OCI-LY7 (cell line): ENCODE measurements around the gene GRK3. TPM values are rescaled to one million over a fixed set of nuclear protein-coding genes. Genes with fewer than 3 reads are reported as not detected.
A peak's percentile ranks its signal among the peaks of the same experiment; 100 is the strongest.

Experiments used
- BruUV-seq: library from RNA; stranded (reverse); fragments of 400-500 nt; replicated peaks from 2 replicates; lab custom pipeline; 2021; lab: Mats Ljungman, UMichigan
- CTCF ChIA-PET: fragments of 300-600 bp; sonication (Branson Sonifier 250); formaldehyde crosslinking; loops from one replicate; lab custom pipeline; 2022; ENCODE audit warnings: antibody characterized with exemption; ENCODE audit not compliant: unreplicated experiment; lab: Charles Lee
- POLR2A ChIA-PET: fragments of 300-600 bp; sonication (Branson Sonifier 250); formaldehyde crosslinking; loops from one replicate; lab custom pipeline; 2022; ENCODE audit warnings: antibody characterized with exemption; lab: Charles Lee
- DNase-seq: peaks from one replicate; pipeline ENCODE4 v3.0.0-alpha.2; 2015; ENCODE audit warnings: low spot score
- H2AFZ ChIP-seq: fragments of 200-600 bp; sonication (generic), shearing (Covaris generic); 2 replicates; pipeline ENCODE4 v1.6.1; 2014; ENCODE audit warnings: mild to moderate bottlenecking, antibody characterized with exemption, low read length, moderate library complexity
- H3K27ac ChIP-seq: fragments of 200-600 bp; sonication (generic); 2 replicates; pipeline ENCODE4 v1.5.1; 2014; ENCODE audit warnings: mixed run types, low read depth, mild to moderate bottlenecking, moderate library complexity, low read length, inconsistent platforms; ENCODE audit not compliant: poor library complexity, severe bottlenecking
- H3K36me3 ChIP-seq: fragments of 200-600 bp; sonication (generic); 2 replicates; pipeline ENCODE4 v1.6.1; 2014; ENCODE audit warnings: mild to moderate bottlenecking, antibody characterized with exemption, low read length, moderate library complexity, mixed read lengths; ENCODE audit not compliant: insufficient read depth
- H3K4me1 ChIP-seq: fragments of 200-600 bp; sonication (generic); 2 replicates; pipeline ENCODE4 v1.5.1; 2014; ENCODE audit warnings: mild to moderate bottlenecking, low read length; ENCODE audit not compliant: insufficient read depth, poor library complexity, severe bottlenecking
- H3K4me2 ChIP-seq: fragments of 200-600 bp; sonication (generic); 2 replicates; pipeline ENCODE4 v1.6.1; 2014; ENCODE audit warnings: mild to moderate bottlenecking, low read length
- H3K4me3 ChIP-seq: fragments of 200-600 bp; sonication (generic); 2 replicates; pipeline ENCODE4 v1.5.1; 2014; ENCODE audit warnings: mild to moderate bottlenecking, low read depth, low read length; ENCODE audit not compliant: poor library complexity, severe bottlenecking
- H3K79me2 ChIP-seq: fragments of 200-600 bp; sonication (generic); 2 replicates; pipeline ENCODE4 v1.6.1; 2016; ENCODE audit warnings: low read depth, mild to moderate bottlenecking, low read length, moderate library complexity, mixed read lengths; ENCODE audit not compliant: insufficient read depth
- H3K9me2 ChIP-seq: fragments of 200-600 bp; sonication (generic); 2 replicates; pipeline ENCODE4 v1.6.1; 2016; ENCODE audit warnings: mild to moderate bottlenecking, low read length, mixed read lengths; ENCODE audit not compliant: insufficient read depth
- H3K9me3 ChIP-seq: fragments of 200-600 bp; sonication (generic); 2 replicates; pipeline ENCODE4 v1.6.1; 2014; ENCODE audit warnings: mild to moderate bottlenecking, mixed run types, low read length, mixed read lengths
- H4K20me1 ChIP-seq: fragments of 200-600 bp; sonication (generic); 2 replicates; pipeline ENCODE4 v1.6.1; 2014; ENCODE audit warnings: mild to moderate bottlenecking, antibody characterized with exemption, low read length, moderate library complexity, mixed read lengths; ENCODE audit not compliant: insufficient read depth
- EZH2phosphoT487 ChIP-seq: fragments of 200-600 bp; sonication (generic); IDR thresholded peaks from 2 replicates; pipeline ENCODE4 v1.6.1; 2018; ENCODE audit warnings: low read depth, borderline replicate concordance, mild to moderate bottlenecking, mixed run types, antibody characterized with exemption, low read length, moderate library complexity, mixed read lengths
- intact Hi-C: fragments of 100-400 bp; cut with micrococcal nuclease; formaldehyde crosslinking; loops from one replicate; pipeline ENCODE4 v1.10.0; 2022; ENCODE audit not compliant: unreplicated experiment
- total RNA-seq, 2 experiments: library from RNA; depleted of rRNA in 1 of 2; stranded (reverse); fragments of >200 nt in 1 of 2; shearing (Covaris generic) in 1 of 2; gene quantifications; 2 replicates each; pipeline ENCODE4 v1.2.3, GENCODE V29; 2014 to 2022
- TF ChIP-seq, protein P1 (sequence below): fragments of 200-600 bp; sonication (generic); conservative IDR thresholded peaks from 2 replicates; pipeline ENCODE4 v1.5.1; 2014; ENCODE audit warnings: mild to moderate bottlenecking, antibody characterized with exemption, low read length, moderate library complexity, mixed read lengths

GRK3 gene
- total RNA-seq, 2 experiments from 2014 or later: 14.2 to 39.3 TPM

DNA sequence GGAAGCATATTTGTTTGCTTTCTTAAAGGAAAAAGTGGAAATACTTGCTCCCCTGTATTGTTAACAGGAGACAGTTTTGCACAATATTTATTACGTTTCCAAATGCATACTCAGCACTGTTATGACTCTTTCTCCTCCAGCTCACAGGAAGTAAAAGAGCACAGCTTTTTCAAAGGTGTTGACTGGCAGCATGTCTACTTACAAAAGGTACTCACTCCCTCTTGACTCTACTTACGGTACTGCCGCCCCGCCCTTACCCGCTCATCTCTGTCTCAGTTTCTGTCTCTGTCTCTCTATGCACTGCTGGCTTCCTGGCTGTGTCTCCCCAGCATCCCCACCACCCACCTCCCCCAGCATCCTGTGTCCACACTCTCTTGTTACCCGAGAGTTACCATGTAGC is 145.3 kb downstream of the GRK3 start:
- BruUV-seq: no TSS peak
- Histone ChIP-seq H3K36me3 (peaks cover 18% of the 10 kb centered on the region; the same call in 1 of the 2 replicates), H3K4me1 (no peaks in the 10 kb centered on the region), H4K20me1 (no peaks in the 10 kb centered on the region), H3K27ac (no peak overlapping the region), H3K4me2 (no peak overlapping the region), H2AFZ (no peak overlapping the region), H3K9me2 (no peaks in the 10 kb centered on the region), H3K79me2 (no peaks in the 10 kb centered on the region), H3K4me3 (no peak overlapping the region), H3K9me3 (no peaks in the 10 kb centered on the region)
- POLR2A ChIA-PET: interaction anchor here (0.7 kb wide), 1 partner anchor 118 kb away, joined by 3 read pairs; no protein-coding TSS in a partner anchor
- intact Hi-C loops: loop anchor here (5.0 kb wide), 1 partner anchor 247 kb away; no protein-coding TSS in a partner anchor
- DNase-seq: peak; percentile 7
- TF ChIP-seq, protein P1, sequence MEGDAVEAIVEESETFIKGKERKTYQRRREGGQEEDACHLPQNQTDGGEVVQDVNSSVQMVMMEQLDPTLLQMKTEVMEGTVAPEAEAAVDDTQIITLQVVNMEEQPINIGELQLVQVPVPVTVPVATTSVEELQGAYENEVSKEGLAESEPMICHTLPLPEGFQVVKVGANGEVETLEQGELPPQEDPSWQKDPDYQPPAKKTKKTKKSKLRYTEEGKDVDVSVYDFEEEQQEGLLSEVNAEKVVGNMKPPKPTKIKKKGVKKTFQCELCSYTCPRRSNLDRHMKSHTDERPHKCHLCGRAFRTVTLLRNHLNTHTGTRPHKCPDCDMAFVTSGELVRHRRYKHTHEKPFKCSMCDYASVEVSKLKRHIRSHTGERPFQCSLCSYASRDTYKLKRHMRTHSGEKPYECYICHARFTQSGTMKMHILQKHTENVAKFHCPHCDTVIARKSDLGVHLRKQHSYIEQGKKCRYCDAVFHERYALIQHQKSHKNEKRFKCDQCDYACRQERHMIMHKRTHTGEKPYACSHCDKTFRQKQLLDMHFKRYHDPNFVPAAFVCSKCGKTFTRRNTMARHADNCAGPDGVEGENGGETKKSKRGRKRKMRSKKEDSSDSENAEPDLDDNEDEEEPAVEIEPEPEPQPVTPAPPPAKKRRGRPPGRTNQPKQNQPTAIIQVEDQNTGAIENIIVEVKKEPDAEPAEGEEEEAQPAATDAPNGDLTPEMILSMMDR: no peak
- TF ChIP-seq EZH2phosphoT487: no peak
- CTCF ChIA-PET: no interaction called here

GRCh38 chr22:25710501-25710900 is 146.0 kb downstream of the GRK3 start:
- Histone ChIP-seq H3K4me1 (no peaks in the 10 kb centered on the region), H3K36me3 (peaks cover 22% of the 10 kb centered on the region; the same call in 1 of the 2 replicates), H3K9me2 (no peaks in the 10 kb centered on the region), H3K4me2 (no peak overlapping the region), H2AFZ (no peak overlapping the region), H3K9me3 (no peaks in the 10 kb centered on the region), H3K79me2 (no peaks in the 10 kb centered on the region), H4K20me1 (no peaks in the 10 kb centered on the region), H3K4me3 (no peak overlapping the region), H3K27ac (no peak overlapping the region)
- BruUV-seq: no TSS peak
- POLR2A ChIA-PET: interaction anchor here (0.6 to 0.7 kb wide), 2 partner anchors 119 to 873 kb away, joined by 3 read pairs; no protein-coding TSS in a partner anchor
- no peak for DNase-seq
- TF ChIP-seq, protein P1: no peak
- TF ChIP-seq EZH2phosphoT487: no peak
- intact Hi-C loops: no loop called here
- CTCF ChIA-PET: no interaction called here

DNA sequence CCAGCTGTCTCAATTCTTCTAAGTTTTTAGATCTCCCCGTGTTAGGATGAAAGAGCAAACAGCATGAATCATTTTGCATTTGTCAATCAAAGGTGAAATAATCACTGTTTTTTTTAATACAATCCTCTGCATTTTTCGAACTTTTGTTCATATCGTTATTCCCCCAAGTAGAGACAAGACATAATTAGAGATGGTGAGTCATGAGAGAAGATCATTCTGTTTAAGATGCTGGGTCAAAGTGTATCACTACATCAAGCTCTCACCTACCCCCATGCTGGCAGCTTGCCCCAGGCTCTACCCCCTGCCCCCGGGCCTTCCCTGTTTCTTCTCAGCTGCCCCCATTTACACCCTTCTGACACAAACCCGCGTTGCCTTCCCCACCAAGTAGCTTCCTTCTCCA is 147.0 kb downstream of the GRK3 start:
- POLR2A ChIA-PET: no interaction called here
- CTCF ChIA-PET: no interaction called here
- no peak for DNase-seq
- no peaks in the 10 kb centered on the region for H3K9me3 ChIP-seq
- H3K79me2 ChIP-seq: no peaks in the 10 kb centered on the region
- H2AFZ ChIP-seq: no peak overlapping the region
- BruUV-seq: no TSS peak
- H4K20me1 ChIP-seq: no peaks in the 10 kb centered on the region
- no peak overlapping the region for H3K27ac ChIP-seq
- H3K9me2 ChIP-seq: no peaks in the 10 kb centered on the region
- no peaks in the 10 kb centered on the region for H3K4me1 ChIP-seq
- TF ChIP-seq, protein P1: no peak
- no peak for TF ChIP-seq EZH2phosphoT487
- no peak overlapping the region for H3K4me3 ChIP-seq
- H3K4me2 ChIP-seq: no peak overlapping the region
- H3K36me3 ChIP-seq: peaks cover 22% of the 10 kb centered on the region; the same call in 1 of the 2 replicates
- intact Hi-C loops: no loop called here
